Ishikawa (cell line): ENCODE data around the gene VPS51.

Source experiments
- CREB1 ChIP-seq: IDR thresholded peaks from 2 replicates; pipeline ENCODE4 v1.6.1; 2012; ENCODE audit warnings: low read depth
- MAX ChIP-seq: IDR thresholded peaks from 2 replicates; pipeline ENCODE4 v1.6.1; 2012
- NFIC ChIP-seq: IDR thresholded peaks from 2 replicates; pipeline ENCODE4 v1.6.1; 2012
- RAD21 ChIP-seq: IDR thresholded peaks from 2 replicates; pipeline ENCODE4 v1.6.1; 2012; ENCODE audit warnings: low read depth
- REST ChIP-seq: IDR thresholded peaks from 2 replicates; pipeline ENCODE4 v1.6.1; 2012; ENCODE audit warnings: low read depth, mild to moderate bottlenecking
- TAF1 ChIP-seq: IDR thresholded peaks from 2 replicates; pipeline ENCODE4 v1.6.1; 2012; ENCODE audit warnings: low read depth, mild to moderate bottlenecking
- YY1 ChIP-seq: IDR thresholded peaks from 2 replicates; pipeline ENCODE4 v1.6.1; 2012; ENCODE audit warnings: low read depth

GRCh38 chr11:65148657-65149056, 52.6 kb downstream of the VPS51 start:
- TF ChIP-seq REST (no peak), NFIC (no peak), TAF1 (no peak), MAX (no peak), CREB1 (no peak), RAD21 (no peak), YY1 (no peak)
